Activated CD8-positive, alpha-beta memory T cell treated with anti-CD3 and anti-CD28 coated beads for 36 hours (primary cell): ENCODE data around the gene RPS19BP1. TPM values are rescaled to one million over a fixed set of nuclear protein-coding genes. Genes with fewer than 3 reads are reported as not detected.

ENCODE experiments used
- CTCF ChIA-PET: fragments of 350-600 bp; sonication (Branson Sonifier 250); formaldehyde crosslinking; loops from one replicate; lab custom pipeline; 2021; ENCODE audit warnings: antibody characterized with exemption; lab: Charles Lee
- POLR2A ChIA-PET: fragments of 350-600 bp; sonication (Branson Sonifier 250); formaldehyde crosslinking; loops from one replicate; lab custom pipeline; 2021; ENCODE audit warnings: antibody characterized with exemption; lab: Charles Lee
- total RNA-seq, 2 experiments: library from RNA; stranded (reverse); gene quantifications; one replicate each; pipeline ENCODE4 v1.2.3, GENCODE V29; 2021

RPS19BP1 gene
- total RNA-seq, 2 experiments from 2014 or later: 136 to 143 TPM

- ChIA-PET CTCF (interaction anchor here (0.6 to 4.5 kb wide), 40 partner anchors 9 to 814 kb away, joined by 3 to 53 read pairs (median 4); no protein-coding TSS in a partner anchor), POLR2A (interaction anchor here (0.5 to 1.4 kb wide), 2 partner anchors 509 to 1597 kb away, joined by 3 to 4 read pairs; no protein-coding TSS in a partner anchor)
Observed at GRCh38 chr22:39534591-39535356, 2.2 kb upstream of the RPS19BP1 start.

- POLR2A ChIA-PET: interaction anchor here (1.4 kb wide), 1 partner anchor 510 kb away, joined by 4 read pairs; no protein-coding TSS in a partner anchor
- CTCF ChIA-PET: interaction anchor here (0.6 to 4.5 kb wide), 32 partner anchors 9 to 506 kb away, joined by 3 to 53 read pairs (median 4); no protein-coding TSS in a partner anchor
Observed at GRCh38 chr22:39534092-39534506, 1.6 kb upstream of the RPS19BP1 start.

GRCh38 chr22:39530692-39531331, 1.7 kb downstream of the RPS19BP1 start:
- POLR2A ChIA-PET: interaction anchor here (0.9 to 1.8 kb wide), 2 partner anchors 8 to 513 kb away, joined by 3 to 6 read pairs; no protein-coding TSS in a partner anchor
- CTCF ChIA-PET: interaction anchor here (0.7 to 6.2 kb wide), 11 partner anchors 8 to 769 kb away, joined by 3 to 77 read pairs (median 3); no protein-coding TSS in a partner anchor

- ChIA-PET CTCF (interaction anchor here (0.7 to 6.2 kb wide), 13 partner anchors 8 to 768 kb away, joined by 3 to 77 read pairs (median 3); no protein-coding TSS in a partner anchor), POLR2A (no interaction called here)
Observed at GRCh38 chr22:39530116-39530515, 2.4 kb downstream of the RPS19BP1 start.

GRCh38 chr22:39529487-39529851, 3.1 kb downstream of the RPS19BP1 start:
- ChIA-PET POLR2A (interaction anchor here (0.9 to 1.9 kb wide), 5 partner anchors 9 to 515 kb away, joined by 3 to 20 read pairs (median 3); partner anchors contain the start of genes ATF4 and MIEF1), CTCF (interaction anchor here (0.7 to 6.2 kb wide), 18 partner anchors 9 to 522 kb away, joined by 3 to 77 read pairs (median 5); partner anchors contain the start of genes ATF4 and MIEF1)

GRCh38 chr22:39528681-39529486, 3.7 kb downstream of the RPS19BP1 start:
- ChIA-PET POLR2A (interaction anchor here (0.9 to 1.9 kb wide), 6 partner anchors 8 to 515 kb away, joined by 3 to 20 read pairs (median 3); partner anchors contain the start of genes ATF4 and MIEF1), CTCF (interaction anchor here (0.5 to 6.2 kb wide), 20 partner anchors 8 to 523 kb away, joined by 3 to 77 read pairs (median 5); partner anchors contain the start of genes ATF4 and MIEF1)

- CTCF ChIA-PET: interaction anchor here (0.6 to 6.2 kb wide), 12 partner anchors 11 to 393 kb away, joined by 3 to 77 read pairs (median 6); no protein-coding TSS in a partner anchor
Observed at GRCh38 chr22:39528080-39528661, 4.4 kb downstream of the RPS19BP1 start.

GRCh38 chr22:39527481-39527961, 5.0 kb downstream of the RPS19BP1 start:
- ChIA-PET CTCF (interaction anchor here (0.6 to 6.2 kb wide), 4 partner anchors 12 to 90 kb away, joined by 3 to 77 read pairs (median 7); no protein-coding TSS in a partner anchor), POLR2A (interaction anchor here (0.5 kb wide), 1 partner anchor 652 kb away, joined by 3 read pairs; no protein-coding TSS in a partner anchor)

More at GRCh38 chr22:39528080-39528661, 4.4 kb downstream of the RPS19BP1 start:
- POLR2A ChIA-PET: interaction anchor here (0.5 to 1.9 kb wide), 4 partner anchors 8 to 652 kb away, joined by 3 to 20 read pairs (median 4); partner anchors contain the start of gene ATF4

- ChIA-PET CTCF (interaction anchor here (0.7 to 6.2 kb wide), 5 partner anchors 11 to 714 kb away, joined by 3 to 77 read pairs (median 6); no protein-coding TSS in a partner anchor), POLR2A (interaction anchor here (0.6 kb wide), 1 partner anchor 378 kb away, joined by 4 read pairs; no protein-coding TSS in a partner anchor)
Observed at GRCh38 chr22:39526736-39527171, 5.8 kb downstream of the RPS19BP1 start.

- ChIA-PET POLR2A (no interaction called here), CTCF (interaction anchor here (1.9 to 2.0 kb wide), 2 partner anchors 29 to 32 kb away, joined by 7 to 10 read pairs; no protein-coding TSS in a partner anchor)
Observed at GRCh38 chr22:39525658-39525975, 6.9 kb downstream of the RPS19BP1 start.

- CTCF ChIA-PET: interaction anchor here (1.9 to 2.0 kb wide), 2 partner anchors 29 to 32 kb away, joined by 7 to 10 read pairs; no protein-coding TSS in a partner anchor
- POLR2A ChIA-PET: interaction anchor here (0.6 to 1.4 kb wide), 3 partner anchors 13 to 205 kb away, joined by 3 to 5 read pairs (median 4); partner anchors contain the start of genes MIEF1 and RPL3
Observed at GRCh38 chr22:39524753-39525657, 7.5 kb downstream of the RPS19BP1 start.

- POLR2A ChIA-PET: interaction anchor here (0.7 to 2.3 kb wide), 4 partner anchors 22 to 205 kb away, joined by 3 to 18 read pairs (median 4); partner anchors contain the start of genes MIEF1 and RPL3
- CTCF ChIA-PET: interaction anchor here (0.6 to 2.0 kb wide), 3 partner anchors 28 to 71 kb away, joined by 3 to 10 read pairs (median 7); no protein-coding TSS in a partner anchor
Observed at GRCh38 chr22:39524089-39524752, 8.3 kb downstream of the RPS19BP1 start.

- ChIA-PET POLR2A (interaction anchor here (0.6 to 2.3 kb wide), 10 partner anchors 8 to 390 kb away, joined by 3 to 18 read pairs (median 4); partner anchors contain the start of genes MIEF1, RPL3 and SYNGR1), CTCF (interaction anchor here (0.8 to 1.8 kb wide), 6 partner anchors 9 to 387 kb away, joined by 3 to 9 read pairs (median 3); partner anchors contain the start of gene RPS19BP1)
Observed at GRCh38 chr22:39522567-39523300, 9.8 kb downstream of the RPS19BP1 start.

- ChIA-PET CTCF (interaction anchor here (1.1 to 1.8 kb wide), 5 partner anchors 10 to 387 kb away, joined by 3 to 9 read pairs (median 3); partner anchors contain the start of gene RPS19BP1), POLR2A (interaction anchor here (0.6 to 2.3 kb wide), 8 partner anchors 9 to 205 kb away, joined by 3 to 18 read pairs (median 4); partner anchors contain the start of genes MIEF1, RPL3 and SYNGR1)
Observed at GRCh38 chr22:39522091-39522490, 10.5 kb downstream of the RPS19BP1 start.
